GM12873 (cell line): ENCODE results near the gene SLC35E3.

ENCODE experiments used
- CTCF ChIP-seq: IDR thresholded peaks from 2 replicates; pipeline ENCODE4 v1.5.1; 2012; ENCODE audit warnings: low read depth, mild to moderate bottlenecking, moderate library complexity, low read length, control low read depth; ENCODE audit not compliant: insufficient read depth; ENCODE audit errors: missing control alignments

Gene SLC35E3

GRCh38 chr12:68761442-68761812, 15.5 kb downstream of the SLC35E3 start:
- TF ChIP-seq CTCF = no peak

- TF ChIP-seq CTCF = no peak
These were observed 16.1 kb downstream of the SLC35E3 start for GRCh38 chr12:68761901-68762630.

GRCh38 chr12:68762691-68763090, 16.7 kb downstream of the SLC35E3 start:
- no peak for TF ChIP-seq CTCF

GRCh38 chr12:68765696-68766095, 19.7 kb downstream of the SLC35E3 start:
- TF ChIP-seq CTCF = no peak

GRCh38 chr12:68766646-68767045, 20.7 kb downstream of the SLC35E3 start:
- TF ChIP-seq CTCF = no peak

GRCh38 chr12:68767191-68767590, 21.2 kb downstream of the SLC35E3 start:
- no peak for TF ChIP-seq CTCF

- TF ChIP-seq CTCF = no peak
These were observed 22.5 kb downstream of the SLC35E3 start for GRCh38 chr12:68768431-68768939.

GRCh38 chr12:68769941-68770340, 24.0 kb downstream of the SLC35E3 start:
- no peak for TF ChIP-seq CTCF
